K562 treated with DMSO at 1 percent for 12 hours (cell line): ENCODE results near the gene PBXIP1. TPM values are rescaled to one million over a fixed set of nuclear protein-coding genes. Genes with fewer than 3 reads are reported as not detected.

Experiments used
- total RNA-seq: library from RNA; unstranded; fragments of 300-600 nt; gene quantifications from 2 replicates; pipeline ENCODE4 v1.2.3, GENCODE V29; 2022; ENCODE audit not compliant: insufficient read depth

PBXIP1 gene
- 15.6 and 22.5 TPM in 2 replicates for total RNA-seq

GRCh38 chr1:154955718-154956543 is at the start of gene PBXIP1:
PBXIP1 (minus strand) TSS chr1:154956099; CDS start chr1:154953721, 2,378 bp downstream.

GRCh38 chr1:155002464-155003226 is 46.7 kb upstream of the PBXIP1 start, which contains the start of gene ZBTB7B:
ZBTB7B (plus strand) TSS chr1:155002802; CDS start chr1:155014661, 11,859 bp downstream.

GRCh38 chr1:154993572-154994268 is 37.8 kb upstream of the PBXIP1 start, which contains the start of gene LENEP:
LENEP (plus strand) TSS chr1:154993586; CDS start chr1:154993608, 22 bp downstream.

DNA sequence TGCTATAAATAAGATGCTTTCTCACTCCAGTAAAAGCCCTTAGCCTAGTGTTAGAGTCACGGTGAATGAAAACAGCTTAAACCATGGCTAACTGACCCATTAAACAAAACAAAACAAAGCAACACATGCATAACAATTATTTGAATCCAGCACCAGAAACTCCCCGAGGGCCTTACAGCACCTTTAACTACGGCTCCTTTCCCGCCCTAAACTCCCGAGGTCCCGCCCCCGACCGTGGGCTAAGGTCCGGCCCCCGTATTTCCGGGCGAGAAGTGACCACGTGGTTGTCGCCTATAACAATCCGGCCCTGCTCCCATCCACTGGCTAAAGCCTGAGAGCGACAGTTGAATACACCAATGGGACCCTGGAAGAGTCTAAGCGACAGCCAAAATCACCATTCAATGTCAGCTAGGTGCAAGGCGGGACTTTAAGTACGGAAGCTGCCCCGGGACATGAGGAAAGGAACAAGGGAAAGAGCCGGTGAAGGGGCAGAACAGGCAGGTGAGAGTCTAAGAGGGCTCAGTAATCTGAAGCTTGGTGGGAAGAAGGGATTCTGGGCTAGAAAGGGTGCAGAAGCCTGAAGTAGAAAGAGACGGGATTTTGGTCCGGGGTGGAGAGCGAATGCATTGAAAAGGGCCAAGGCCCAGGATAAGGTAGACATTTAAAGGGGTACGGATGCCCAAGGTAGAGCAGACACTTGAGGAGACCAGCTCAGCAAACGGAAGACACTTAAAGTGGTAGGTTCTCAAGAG is 27.2 kb upstream of the PBXIP1 start, which contains the start of gene FLAD1:
Gene FLAD1, plus strand, starts transcription at position 448 of the 752 bp plus-strand sequence. CDS start 351 bp downstream, outside the sequence.

GRCh38 chr1:154974102-154974807 is 18.4 kb upstream of the PBXIP1 start, which contains the start of gene CKS1B:
CKS1B (plus strand) TSS chr1:154974681; CDS start chr1:154974746, 65 bp downstream.

DNA sequence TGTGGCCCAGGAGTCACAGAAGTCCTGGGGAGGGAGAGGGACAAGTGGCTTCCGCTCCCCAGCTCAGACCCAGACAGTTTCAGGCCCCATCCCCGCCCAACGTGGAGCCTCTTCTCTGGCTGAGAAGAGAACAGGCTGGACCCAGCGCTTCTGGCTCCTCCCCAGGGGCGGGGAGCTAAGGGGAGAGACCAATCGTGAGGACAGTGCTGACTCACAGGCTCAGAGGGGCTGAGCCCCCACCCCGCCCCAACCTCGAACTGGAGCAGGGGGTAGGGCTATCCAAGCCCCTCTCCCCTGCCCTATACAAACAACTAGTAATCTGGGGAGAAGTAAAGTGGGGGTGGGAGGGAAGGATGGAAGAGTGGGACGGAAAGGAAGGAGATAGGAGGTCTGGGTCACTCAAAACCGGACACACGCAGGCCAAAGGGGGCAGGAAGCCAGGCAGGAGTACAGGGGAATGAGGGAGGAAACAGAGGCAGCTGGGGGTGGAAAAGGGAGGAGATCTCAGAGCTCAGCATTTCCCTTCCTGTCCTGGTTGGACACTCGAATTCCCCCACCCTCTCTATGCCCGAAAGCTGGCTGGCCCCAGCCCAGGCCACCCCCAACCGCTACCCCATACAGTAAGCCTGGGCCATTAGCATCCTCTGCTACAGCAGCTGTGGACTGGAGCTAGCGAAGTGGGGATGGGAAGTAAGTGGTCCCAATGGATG is 14.9 kb upstream of the PBXIP1 start, which contains the start of gene SHC1:
Gene SHC1, minus strand, starts transcription at position 117 of the 710 bp plus-strand sequence. CDS start 221 bp downstream, outside the sequence.

GRCh38 chr1:154961207-154962155 is 5.6 kb upstream of the PBXIP1 start, which contains the start of gene PYGO2:
PYGO2 (minus strand) TSS chr1:154961782; CDS start chr1:154961576, 206 bp downstream.

DNA sequence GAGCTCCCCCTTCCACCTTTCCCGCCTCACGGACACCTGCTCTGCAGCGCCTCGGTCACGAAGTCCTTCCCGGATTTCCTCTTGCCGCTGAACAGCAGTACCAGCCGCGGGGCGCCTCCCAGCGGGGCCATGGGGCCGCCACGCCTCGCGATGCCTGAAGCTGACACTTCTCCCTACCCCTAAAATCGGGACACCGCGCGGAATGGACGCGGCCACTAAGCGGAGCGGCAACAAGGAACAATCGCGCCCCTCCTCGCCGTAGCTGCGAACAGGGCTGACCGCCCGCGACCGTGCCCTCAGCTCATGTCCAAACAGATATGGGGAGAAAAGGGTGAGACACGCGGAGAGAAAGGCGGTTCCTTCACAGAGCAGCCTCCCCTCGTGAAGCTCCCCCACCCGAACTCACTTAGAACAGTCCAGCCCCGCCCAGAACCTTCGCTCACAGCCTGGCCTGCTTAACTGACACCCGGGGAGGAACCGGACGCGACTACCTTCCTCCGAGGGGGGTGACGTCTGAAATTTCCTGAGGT is 19.3 kb downstream of the PBXIP1 start, which contains the start of gene PMVK:
Gene PMVK, minus strand, starts transcription at position 165 of the 530 bp plus-strand sequence. Its CDS starts 34 bp downstream, at position 131.

Other genes starting within 250 kb of the PBXIP1 start
- gene KCNN3, start 85.8 kb downstream of the PBXIP1 start, total RNA-seq, result not detected in 2 replicates
- gene PMVK, start 19.4 kb downstream of the PBXIP1 start, total RNA-seq, result 12.9 and 20.3 TPM in 2 replicates
- gene PYGO2, start 5.7 kb upstream of the PBXIP1 start, total RNA-seq, result 29.6 and 51.5 TPM in 2 replicates
- gene SHC1, start 14.6 kb upstream of the PBXIP1 start, total RNA-seq, result 26.5 and 56.6 TPM in 2 replicates
- gene CKS1B, start 18.6 kb upstream of the PBXIP1 start, total RNA-seq, result 450 and 472 TPM in 2 replicates
- gene FLAD1, start 27.2 kb upstream of the PBXIP1 start, total RNA-seq, result 39.5 and 45.7 TPM in 2 replicates
- not detected in 2 replicates for gene LENEP, start 37.5 kb upstream of the PBXIP1 start, total RNA-seq
- gene ZBTB7B, start 46.7 kb upstream of the PBXIP1 start, total RNA-seq, result 31.1 and 37.0 TPM in 2 replicates
- gene DCST2, start 77.7 kb upstream of the PBXIP1 start, total RNA-seq, result 0.99 and 2.2 TPM in 2 replicates
- not detected in 2 replicates for gene DCST1, start 77.7 kb upstream of the PBXIP1 start, total RNA-seq
- 44.7 and 44.9 TPM in 2 replicates for gene ADAM15, start 95.2 kb upstream of the PBXIP1 start, total RNA-seq
- 11.9 and 16.0 TPM in 2 replicates for gene EFNA4, start 107.6 kb upstream of the PBXIP1 start, total RNA-seq
- gene EFNA3, start 122.7 kb upstream of the PBXIP1 start, total RNA-seq, result 5.3 and 6.7 TPM in 2 replicates
- gene EFNA1, start 171.8 kb upstream of the PBXIP1 start, total RNA-seq, result 3.9 and 5.4 TPM in 2 replicates
- 106 and 112 TPM in 2 replicates for gene SLC50A1, start 179.8 kb upstream of the PBXIP1 start, total RNA-seq
- gene DPM3, start 184.4 kb upstream of the PBXIP1 start, total RNA-seq, result 98.9 and 177 TPM in 2 replicates
- 303 and 367 TPM in 2 replicates for gene KRTCAP2, start 217.2 kb upstream of the PBXIP1 start, total RNA-seq
- 0.26 TPM in 1 of 2 replicates, not detected in the other for gene TRIM46, start 217.8 kb upstream of the PBXIP1 start, total RNA-seq